Iris pigment epithelial cell (primary cell): ENCODE results near the gene S100A12.

Experiments
- DNase-seq: peaks from one replicate; pipeline ENCODE4 v3.0.0-alpha.2; 2011; ENCODE audit warnings: low read depth

Gene S100A12

GRCh38 chr1:153336650-153337049, 38.8 kb downstream of the S100A12 start:
- no peak for DNase-seq

GRCh38 chr1:153333902-153334301, 41.5 kb downstream of the S100A12 start:
- no peak for DNase-seq

- no peak for DNase-seq
Measured at GRCh38 chr1:153324912-153325311, 50.5 kb downstream of the S100A12 start.
